CD4-positive, alpha-beta T cell (primary cell): Measurements from ENCODE around the gene MC5R. TPM values are rescaled to one million over a fixed set of nuclear protein-coding genes. Genes with fewer than 3 reads are reported as not detected.

ENCODE experiments used
- ATAC-seq: fragments of 200-7000 bp; cut with Tn5 transposase; one replicate; pipeline ENCODE4 v1.10.0; 2022; ENCODE audit warnings: mild to moderate bottlenecking; ENCODE audit not compliant: poor library complexity
- CTCF ChIA-PET: fragments of 350-600 bp; sonication (Branson Sonifier 250); formaldehyde crosslinking; loops from one replicate; lab custom pipeline; 2021; ENCODE audit warnings: antibody characterized with exemption, inconsistent platforms; lab: Charles Lee
- POLR2A ChIA-PET: fragments of 350-600 bp; sonication (Branson Sonifier 250); formaldehyde crosslinking; loops from one replicate; lab custom pipeline; 2021; ENCODE audit warnings: antibody characterized with exemption, inconsistent platforms; lab: Charles Lee
- DNase-seq, 14 experiments: peaks; one replicate each; pipeline ENCODE4 v3.0.0-alpha.2; 2013 to 2020; ENCODE audit warnings: mixed read lengths in 2 of 14
- H3K27ac ChIP-seq, 2 donors: one replicate each; pipeline versions ENCODE4 v1.5.1 to v1.7.0; 2013; ENCODE audit warnings: low read length in 2 of 2, low read depth in 1 of 2, mild to moderate bottlenecking in 1 of 2
- H3K27me3 ChIP-seq, 2 experiments: 1 replicate in 1 of 2; 2 replicates in 1 of 2; pipeline versions ENCODE4 v1.6.1 to v1.7.0; 2013; ENCODE audit warnings: low read length in 2 of 2, control low read depth in 1 of 2, mild to moderate bottlenecking in 1 of 2, moderate library complexity in 1 of 2; ENCODE audit not compliant: insufficient read depth in 2 of 2, control insufficient read depth in 1 of 2
- H3K36me3 ChIP-seq: one replicate; pipeline ENCODE4 v1.6.1; 2013; ENCODE audit warnings: low read length, control low read depth; ENCODE audit not compliant: insufficient read depth
- H3K4me1 ChIP-seq: one replicate; pipeline ENCODE4 v1.6.1; 2013; ENCODE audit warnings: low read length, control low read depth; ENCODE audit not compliant: insufficient read depth
- H3K4me3 ChIP-seq: one replicate; pipeline ENCODE4 v1.5.1; 2013; ENCODE audit warnings: mild to moderate bottlenecking, low read length, moderate library complexity
- H3K9me3 ChIP-seq, 2 experiments: 1 replicate in 1 of 2; 2 replicates in 1 of 2; pipeline versions ENCODE4 v1.6.1 to v1.7.0; 2013; ENCODE audit warnings: low read length in 2 of 2, mild to moderate bottlenecking in 2 of 2, control low read depth in 1 of 2, moderate library complexity in 1 of 2; ENCODE audit not compliant: control insufficient read depth in 1 of 2, insufficient read depth in 1 of 2
- H3K27ac Mint-ChIP-seq: one replicate; pipeline ENCODE4 v1.8.0; 2020; ENCODE audit warnings: mixed read lengths
- H3K27me3 Mint-ChIP-seq: one replicate; pipeline ENCODE4 v1.8.0; 2021; ENCODE audit warnings: mixed read lengths
- H3K36me3 Mint-ChIP-seq: one replicate; pipeline ENCODE4 v1.8.0; 2021; ENCODE audit warnings: low read depth, mixed read lengths
- H3K4me1 Mint-ChIP-seq: one replicate; pipeline ENCODE4 v1.8.0; 2021; ENCODE audit warnings: low read depth, mixed read lengths
- H3K4me3 Mint-ChIP-seq: one replicate; pipeline ENCODE4 v1.8.0; 2020; ENCODE audit warnings: mild to moderate bottlenecking, mixed read lengths
- H3K9me3 Mint-ChIP-seq: one replicate; pipeline ENCODE4 v1.8.0; 2020; ENCODE audit warnings: mixed read lengths
- intact Hi-C, 2 experiments: fragments of 100-400 bp; cut with DNase I in 1 of 2; cut with micrococcal nuclease in 1 of 2; formaldehyde crosslinking; loops; one replicate each; pipeline versions ENCODE4 v1.15.1 to v1.9.0; 2023 to 2025; cut with DNase I, micrococcal nuclease
- total RNA-seq, 174 experiments: library from RNA in 2 of 174; stranded (reverse) in 2 of 174; gene quantifications; one replicate each; pipeline ENCODE4 v1.2.3 and lab custom pipeline; 2021 to 2026
- TF ChIP-seq, protein P1 (sequence below): fragments of 200-600 bp; IDR thresholded peaks from one replicate; pipeline ENCODE4 v1.8.0; 2022; ENCODE audit warnings: antibody characterized with exemption, mild to moderate bottlenecking

Gene MC5R
- total RNA-seq, 2 experiments from 2014 or later, result not detected

- H3K27ac Mint-ChIP-seq, result no peak overlapping the region
- no peaks in the 10 kb centered on the region for H3K36me3 Mint-ChIP-seq
- ChIA-PET POLR2A (no interaction called here), CTCF (no interaction called here)
- peaks cover 44% of the 10 kb centered on the region for H3K27me3 Mint-ChIP-seq
- TF ChIP-seq, protein P1, sequence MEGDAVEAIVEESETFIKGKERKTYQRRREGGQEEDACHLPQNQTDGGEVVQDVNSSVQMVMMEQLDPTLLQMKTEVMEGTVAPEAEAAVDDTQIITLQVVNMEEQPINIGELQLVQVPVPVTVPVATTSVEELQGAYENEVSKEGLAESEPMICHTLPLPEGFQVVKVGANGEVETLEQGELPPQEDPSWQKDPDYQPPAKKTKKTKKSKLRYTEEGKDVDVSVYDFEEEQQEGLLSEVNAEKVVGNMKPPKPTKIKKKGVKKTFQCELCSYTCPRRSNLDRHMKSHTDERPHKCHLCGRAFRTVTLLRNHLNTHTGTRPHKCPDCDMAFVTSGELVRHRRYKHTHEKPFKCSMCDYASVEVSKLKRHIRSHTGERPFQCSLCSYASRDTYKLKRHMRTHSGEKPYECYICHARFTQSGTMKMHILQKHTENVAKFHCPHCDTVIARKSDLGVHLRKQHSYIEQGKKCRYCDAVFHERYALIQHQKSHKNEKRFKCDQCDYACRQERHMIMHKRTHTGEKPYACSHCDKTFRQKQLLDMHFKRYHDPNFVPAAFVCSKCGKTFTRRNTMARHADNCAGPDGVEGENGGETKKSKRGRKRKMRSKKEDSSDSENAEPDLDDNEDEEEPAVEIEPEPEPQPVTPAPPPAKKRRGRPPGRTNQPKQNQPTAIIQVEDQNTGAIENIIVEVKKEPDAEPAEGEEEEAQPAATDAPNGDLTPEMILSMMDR, result no peak
- H3K9me3 Mint-ChIP-seq, result no peaks in the 10 kb centered on the region
- Histone ChIP-seq H3K27me3 (peaks cover 10 to 32% of the 10 kb centered on the region in 2 experiments), H3K27ac (no peak overlapping the region), H3K36me3 (no peaks in the 10 kb centered on the region), H3K4me3 (no peak overlapping the region), H3K4me1 (no peaks in the 10 kb centered on the region), H3K9me3 (peaks cover 0 to 16% of the 10 kb centered on the region in 2 experiments)
- intact Hi-C loops, result no loop called here
- ATAC-seq (no peak), DNase-seq (no peak)
- no peaks in the 10 kb centered on the region for H3K4me1 Mint-ChIP-seq
- no peak overlapping the region for H3K4me3 Mint-ChIP-seq
Observed at GRCh38 chr18:13872373-13872772, 48.4 kb downstream of the MC5R start.

DNA sequence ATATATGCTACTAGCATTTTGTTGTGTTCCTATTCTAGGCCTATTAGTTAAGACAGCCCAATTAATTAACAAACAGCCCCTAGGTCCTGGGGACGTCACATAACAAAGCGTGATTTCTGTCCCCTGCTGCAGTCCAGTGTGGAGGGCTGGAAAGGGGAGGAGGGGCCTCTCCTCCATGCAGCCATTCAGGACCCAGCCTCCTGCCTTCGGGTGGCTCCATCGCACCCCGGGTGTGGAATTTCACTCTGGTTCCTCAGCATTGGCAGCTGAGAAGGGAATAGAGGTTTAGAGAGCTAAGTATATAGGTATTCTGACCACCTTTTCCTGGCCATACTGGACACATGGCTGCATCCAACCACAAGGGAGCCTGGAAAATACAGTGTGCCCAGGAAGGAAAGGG lies 49.0 kb downstream of the MC5R start:
- CTCF ChIA-PET, result no interaction called here
- Histone ChIP-seq H3K36me3 (no peaks in the 10 kb centered on the region), H3K4me3 (no peak overlapping the region), H3K4me1 (no peaks in the 10 kb centered on the region), H3K9me3 (peaks cover 0 to 16% of the 10 kb centered on the region in 2 experiments), H3K27ac (no peak overlapping the region), H3K27me3 (peaks cover 10 to 27% of the 10 kb centered on the region in 2 experiments)
- H3K27me3 Mint-ChIP-seq, result peaks cover 39% of the 10 kb centered on the region
- H3K27ac Mint-ChIP-seq, result no peak overlapping the region
- H3K4me3 Mint-ChIP-seq, result no peak overlapping the region
- no peak for DNase-seq
- ATAC-seq, result no peak
- POLR2A ChIA-PET, result no interaction called here
- no peaks in the 10 kb centered on the region for H3K36me3 Mint-ChIP-seq
- intact Hi-C loops, result no loop called here
- H3K9me3 Mint-ChIP-seq, result no peaks in the 10 kb centered on the region
- TF ChIP-seq, protein P1, result no peak
- no peaks in the 10 kb centered on the region for H3K4me1 Mint-ChIP-seq

GRCh38 chr18:13874558-13874957 lies 50.6 kb downstream of the MC5R start:
- intact Hi-C loops, result no loop called here
- Mint-ChIP-seq H3K36me3 (no peaks in the 10 kb centered on the region), H3K4me3 (no peak overlapping the region), H3K27me3 (peaks cover 26% of the 10 kb centered on the region), H3K4me1 (no peaks in the 10 kb centered on the region), H3K9me3 (no peaks in the 10 kb centered on the region), H3K27ac (no peak overlapping the region)
- ATAC-seq (no peak), DNase-seq (no peak)
- no peaks in the 10 kb centered on the region for H3K4me1 ChIP-seq
- H3K27me3 ChIP-seq, result peaks cover 3 to 15% of the 10 kb centered on the region in 2 experiments
- peaks cover 0 to 10% of the 10 kb centered on the region in 2 experiments for H3K9me3 ChIP-seq
- ChIA-PET POLR2A (no interaction called here), CTCF (no interaction called here)
- H3K27ac ChIP-seq, result no peak overlapping the region
- TF ChIP-seq, protein P1, result no peak
- H3K36me3 ChIP-seq, result no peaks in the 10 kb centered on the region
- no peak overlapping the region for H3K4me3 ChIP-seq

Other genes starting within 250 kb of the MC5R start
- 1 to 10 TPM; 3.4 to 3.5 TPM for gene FAM210A, start 97.6 kb upstream of the MC5R start, total RNA-seq
- gene RNMT, start 97.5 kb upstream of the MC5R start, total RNA-seq, result 100 to 1,000 TPM; 128 to 130 TPM
- not detected for gene MC2R, start 91.4 kb downstream of the MC5R start, total RNA-seq